HepG2 (cell line): Measurements from ENCODE around the gene UBXN2A. TPM values are rescaled to one million over a fixed set of nuclear protein-coding genes. Genes with fewer than 3 reads are reported as not detected.

Experiments used
- ATAC-seq: fragments of 200-7000 bp; cut with Tn5 transposase; 3 replicates; pipeline ENCODE4 v1.9.1; 2020; ENCODE audit warnings: mild to moderate bottlenecking, moderate library complexity
- BruUV-seq: library from RNA; stranded (reverse); fragments of 400-500 nt; replicated peaks from 2 replicates; lab custom pipeline; 2021; lab: Mats Ljungman, UMichigan
- CTCF ChIA-PET: fragments of 300-600 bp; formaldehyde crosslinking; extraction: SDS; loops from one replicate; lab custom pipeline; 2021; ENCODE audit warnings: low total read pairs, inconsistent platforms, low intra/inter-chr PET ratio; lab: Yijun Ruan, JAX
- POLR2A ChIA-PET: fragments of 350-600 bp; sonication (Branson Sonifier 250); formaldehyde crosslinking; loops from one replicate; lab custom pipeline; 2020; ENCODE audit warnings: antibody characterized with exemption, inconsistent platforms; lab: Yijun Ruan, JAX
- DNase-seq: peaks from one replicate; pipeline ENCODE4 v3.0.0-alpha.2; 2015; ENCODE audit warnings: low spot score
- FAIRE-seq: peaks from 3 replicates; lab custom pipeline; 2011; peaks lifted over from hg19 to GRCh38; lab: Jason Lieb, UNC
- H2AFZ ChIP-seq: one replicate; pipeline ENCODE4 v1.6.1; 2011; ENCODE audit warnings: low read length, inconsistent platforms
- H3K27ac ChIP-seq: fragments of 300-600 bp; 3 replicates; pipeline ENCODE4 v1.8.0; 2011; ENCODE audit warnings: mixed run types, mild to moderate bottlenecking, mixed read lengths, low read length, inconsistent platforms; ENCODE audit not compliant: insufficient read depth; ENCODE audit errors: extremely low read length
- H3K27me3 ChIP-seq, 2 experiments: fragments of 200-600 bp in 1 of 2; 2 replicates in 1 of 2; 3 replicates in 1 of 2; pipeline versions ENCODE4 v1.6.0 to v1.8.0; 2011; ENCODE audit warnings: low read length in 2 of 2, mild to moderate bottlenecking in 2 of 2, moderate library complexity in 2 of 2, inconsistent platforms in 1 of 2; ENCODE audit not compliant: insufficient read depth in 2 of 2, control insufficient read depth in 1 of 2
- H3K36me3 ChIP-seq, 2 experiments: fragments of 200-600 bp in 1 of 2; replicated peaks in 1 of 2; 2 replicates in 1 of 2; 3 replicates in 1 of 2; pipeline versions ENCODE4 v1.5.1 to v1.8.0; 2011; ENCODE audit warnings: low read length in 2 of 2, inconsistent platforms in 1 of 2; ENCODE audit not compliant: insufficient read depth in 2 of 2, control insufficient read depth in 1 of 2
- H3K4me1 ChIP-seq: 2 replicates; pipeline ENCODE4 v1.5.1; 2012; ENCODE audit warnings: low read length, inconsistent platforms; ENCODE audit not compliant: insufficient read depth
- H3K4me2 ChIP-seq: 2 replicates; pipeline ENCODE4 v1.6.0; 2011; ENCODE audit warnings: low read depth, low read length, inconsistent platforms
- H3K4me3 ChIP-seq, 3 experiments: fragments of 200-600 bp in 1 of 3; sonication (generic), shearing (Covaris generic) in 1 of 3; replicated peaks in 1 of 3; 2 replicates each; pipeline ENCODE4 v1.5.1; 2011 to 2016; ENCODE audit warnings: low read length in 3 of 3, inconsistent platforms in 2 of 3, low read depth in 2 of 3, mild to moderate bottlenecking in 2 of 3, control low read depth in 1 of 3, mixed read lengths in 1 of 3; ENCODE audit not compliant: insufficient read depth in 1 of 3
- H3K79me2 ChIP-seq: one replicate; pipeline ENCODE4 v1.6.1; 2011; ENCODE audit warnings: low read length, inconsistent platforms; ENCODE audit not compliant: insufficient read depth
- H3K9ac ChIP-seq: 2 replicates; pipeline ENCODE4 v1.6.0; 2011; ENCODE audit warnings: mild to moderate bottlenecking, low read depth, low read length, inconsistent platforms; ENCODE audit not compliant: insufficient read depth
- H3K9me3 ChIP-seq: 2 replicates; pipeline ENCODE4 v1.5.1; 2012; ENCODE audit warnings: mild to moderate bottlenecking, low read length
- H4K20me1 ChIP-seq: 2 replicates; pipeline ENCODE4 v1.6.0; 2011; ENCODE audit warnings: inconsistent platforms, mild to moderate bottlenecking, low read length, moderate library complexity; ENCODE audit not compliant: insufficient read depth
- ATRX ChIP-seq: sonication (generic); formaldehyde crosslinking; IDR thresholded peaks from 2 replicates; pipeline ENCODE4 v1.4.0; 2020; ENCODE audit warnings: missing genetic modification reagents, borderline replicate concordance
- EED ChIP-seq: sonication (generic); formaldehyde crosslinking; IDR thresholded peaks from 2 replicates; pipeline ENCODE4 v1.5.0; 2020; ENCODE audit warnings: mild to moderate bottlenecking, missing genetic modification reagents
- ELF3 ChIP-seq: IDR thresholded peaks from 2 replicates; pipeline ENCODE4 v1.6.1; 2016; ENCODE audit warnings: missing genetic modification reagents, missing compliant biosample characterization
- GTF2F1 ChIP-seq: fragments of 150-350 bp; IDR thresholded peaks from 2 replicates; pipeline ENCODE4 v1.6.1; 2014; ENCODE audit warnings: low read length
- KLF6 ChIP-seq: IDR thresholded peaks from 2 replicates; pipeline ENCODE4 v1.8.0; 2016; ENCODE audit warnings: missing biosample characterization, missing genetic modification reagents
- MYNN ChIP-seq: sonication (generic); formaldehyde crosslinking; IDR thresholded peaks from 2 replicates; pipeline ENCODE4 v1.4.0; 2020; ENCODE audit warnings: mild to moderate bottlenecking, low read depth, missing genetic modification reagents
- PAX8 ChIP-seq: sonication (generic); formaldehyde crosslinking; IDR thresholded peaks from 2 replicates; pipeline ENCODE4 v1.8.0; 2022; ENCODE audit warnings: mild to moderate bottlenecking, missing genetic modification reagents, borderline replicate concordance
- RERE ChIP-seq: IDR thresholded peaks from 2 replicates; pipeline ENCODE4 v1.6.1; 2016; ENCODE audit warnings: low read depth, missing genetic modification reagents, missing compliant biosample characterization
- SMYD3 ChIP-seq: sonication (generic); formaldehyde crosslinking; IDR thresholded peaks from 2 replicates; pipeline ENCODE4 v1.8.1; 2023; ENCODE audit warnings: mild to moderate bottlenecking, missing genetic modification reagents
- SNAPC5 ChIP-seq: sonication (generic); formaldehyde crosslinking; IDR thresholded peaks from 2 replicates; pipeline ENCODE4 v1.8.1; 2023; ENCODE audit warnings: mild to moderate bottlenecking, missing genetic modification reagents, borderline replicate concordance
- SP140L ChIP-seq: sonication (generic); formaldehyde crosslinking; IDR thresholded peaks from 2 replicates; pipeline ENCODE4 v1.4.0; 2020; ENCODE audit warnings: missing genetic modification reagents, borderline replicate concordance
- ZBTB14 ChIP-seq: sonication (generic); formaldehyde crosslinking; IDR thresholded peaks from 2 replicates; pipeline ENCODE4 v1.4.0; 2020; ENCODE audit warnings: missing genetic modification reagents
- ZBTB3 ChIP-seq: sonication (generic); formaldehyde crosslinking; IDR thresholded peaks from 2 replicates; pipeline ENCODE4 v1.4.0; 2020; ENCODE audit warnings: low read depth, mild to moderate bottlenecking, moderate library complexity, missing genetic modification reagents, borderline replicate concordance
- ZNF414 ChIP-seq: sonication (generic); formaldehyde crosslinking; IDR thresholded peaks from 2 replicates; pipeline ENCODE4 v1.5.0; 2020; ENCODE audit warnings: missing genetic modification reagents
- ZNF703 ChIP-seq: sonication (generic); formaldehyde crosslinking; IDR thresholded peaks from 2 replicates; pipeline ENCODE4 v1.5.1; 2020; ENCODE audit warnings: missing genetic modification reagents, mild to moderate bottlenecking, moderate library complexity, borderline replicate concordance
- WGBS: methylation state at CpG from one replicate; pipeline ENCODE4 v1.1.6; 2017; ENCODE audit warnings: low lambda C conversion rate; 5-methylcytosine and 5-hydroxymethylcytosine counted together
- in situ Hi-C: cut with HindIII; loops from 2 replicates; pipeline ENCODE4 v1.10.0; 2017; ENCODE audit warnings: low pct_unique_long_range_greater_than_20kb; ENCODE audit not compliant: extremely low pct_ligation_motif_present
- intact Hi-C: fragments of 100-400 bp; cut with micrococcal nuclease; formaldehyde crosslinking; loops from one replicate; pipeline ENCODE4 v1.10.0; 2022; ENCODE audit not compliant: unreplicated experiment
- polyA plus RNA-seq, 8 experiments: library from polyadenylated mRNA; depleted of rRNA in 3 of 8; stranded (reverse) in 7 of 8; unstranded in 1 of 8; fragments of >200 nt; fragmentation: Illumina TruSeq in 4 of 8; extraction: Trizol in 4 of 8; gene quantifications; 2 replicates each; pipeline versions ENCODE4 v1.2.1 to v1.2.3, GENCODE V29; 2011 to 2016; ENCODE audit warnings: low read depth in 4 of 8, missing spikeins in 1 of 8, mixed read lengths in 1 of 8; ENCODE audit not compliant: insufficient read depth in 1 of 8
- total RNA-seq, 5 experiments: library from RNA; depleted of rRNA; stranded (reverse); fragments of >200 nt; fragmentation: Illumina TruSeq; extraction: Trizol; gene quantifications; 2 replicates each; pipeline ENCODE4 v1.2.3, GENCODE V29; 2016; ENCODE audit warnings: low read depth in 1 of 5

Gene UBXN2A
- total and polyA plus RNA-seq, 2 of the 13 experiments (the other 11 are each of a cell fraction or from before 2014, with no cell fraction given), result 8.3 to 20.9 TPM

GRCh38 chr2:24016376-24016761 lies 76.1 kb downstream of the UBXN2A start:
- ATAC-seq (peak; percentile 56), DNase-seq (peak; percentile 24), FAIRE-seq (no peak)
- peak overlapping the region; percentile 89 for H3K4me2 ChIP-seq
- WGBS, result 27% methylated on average over 2 of the region's 9 CpGs
- H3K36me3 ChIP-seq, result no peaks in the 10 kb centered on the region
- H3K9me3 ChIP-seq, result no peaks in the 10 kb centered on the region
- H3K27ac ChIP-seq, result peak overlapping the region; percentile 74
- in situ Hi-C loops (no loop called here), intact Hi-C loops (no loop called here)
- H3K9ac ChIP-seq, result peak overlapping the region; percentile 76
- no TSS peak for BruUV-seq
- no peaks in the 10 kb centered on the region for H3K79me2 ChIP-seq
- POLR2A ChIA-PET, result interaction anchor here (0.5 to 6.3 kb wide), 15 partner anchors 9 to 112 kb away, joined by 3 to 91 read pairs (median 8); partner anchors contain the start of genes ATAD2B, FKBP1B, SF3B6 and TP53I3
- H3K4me1 ChIP-seq, result peaks cover 47% of the 10 kb centered on the region
- CTCF ChIA-PET, result no interaction called here
- no peaks in the 10 kb centered on the region for H4K20me1 ChIP-seq
- H2AFZ ChIP-seq, result peak overlapping the region; percentile 24
- peak overlapping the region; percentile 22 to 70 (median 27); a peak in 3 of 6 replicates for H3K4me3 ChIP-seq
- H3K27me3 ChIP-seq, result no peaks in the 10 kb centered on the region
- TF ChIP-seq RERE (no peak), EED (no peak), MYNN (CRISPR knock-in tag) (no peak), GTF2F1 (no peak), ATRX (no peak), ZNF703 (no peak), KLF6 (no peak), ELF3 (CRISPR knock-in tag) (peak; percentile 10; the same call in 1 of the 2 replicates), ZBTB14 (CRISPR knock-in tag) (no peak), ZNF414 (CRISPR knock-in tag) (no peak), ZBTB3 (no peak), PAX8 (no peak), SMYD3 (CRISPR knock-in tag) (no peak), SNAPC5 (CRISPR knock-in tag) (no peak), SP140L (no peak)
